H9 (cell line): ENCODE results near the gene IFT81. TPM values are rescaled to one million over a fixed set of nuclear protein-coding genes. Genes with fewer than 3 reads are reported as not detected.

Experiments
- DNase-seq: peaks from one replicate; pipeline ENCODE4 v3.0.0-alpha.2; 2017
- H2AFZ ChIP-seq: one replicate; pipeline ENCODE4 v1.6.1; 2013; ENCODE audit warnings: mild to moderate bottlenecking, low read length, control low read depth, moderate library complexity
- H2AK5ac ChIP-seq: 2 replicates; pipeline ENCODE4 v1.6.1; 2013; ENCODE audit warnings: low read length, control low read depth, mixed read lengths; ENCODE audit not compliant: insufficient read length
- H2BK120ac ChIP-seq: one replicate; pipeline ENCODE4 v1.6.1; 2013; ENCODE audit warnings: low read depth, mild to moderate bottlenecking, low read length, control low read depth, inconsistent platforms; ENCODE audit not compliant: poor library complexity, severe bottlenecking
- H2BK12ac ChIP-seq: 2 replicates; pipeline ENCODE4 v1.6.1; 2013; ENCODE audit warnings: low read length, control low read depth, mixed read lengths, low read depth; ENCODE audit not compliant: insufficient read length
- H2BK15ac ChIP-seq: 2 replicates; pipeline ENCODE4 v1.6.1; 2013; ENCODE audit warnings: low read depth, low read length, control low read depth
- H2BK20ac ChIP-seq: one replicate; pipeline ENCODE4 v1.6.1; 2013; ENCODE audit warnings: low read depth, mild to moderate bottlenecking, low read length, control low read depth, inconsistent platforms; ENCODE audit not compliant: poor library complexity, severe bottlenecking
- H2BK5ac ChIP-seq: 2 replicates; pipeline ENCODE4 v1.6.1; 2013; ENCODE audit warnings: low read length, control low read depth, mixed read lengths; ENCODE audit not compliant: insufficient read length
- H3K14ac ChIP-seq: 2 replicates; pipeline ENCODE4 v1.6.1; 2013; ENCODE audit warnings: low read length, control low read depth; ENCODE audit not compliant: insufficient read depth
- H3K18ac ChIP-seq: 2 replicates; pipeline ENCODE4 v1.6.1; 2013; ENCODE audit warnings: low read depth, mild to moderate bottlenecking, mixed read lengths, low read length, control low read depth; ENCODE audit not compliant: insufficient read length
- H3K23ac ChIP-seq: 2 replicates; pipeline ENCODE4 v1.6.1; 2013; ENCODE audit warnings: low read length, control low read depth, mixed read lengths, low read depth; ENCODE audit not compliant: insufficient read length
- H3K23me2 ChIP-seq: 2 replicates; pipeline ENCODE4 v1.6.1; 2013; ENCODE audit warnings: low read depth, mild to moderate bottlenecking, mixed read lengths, low read length, control low read depth; ENCODE audit not compliant: insufficient read length, poor library complexity, severe bottlenecking
- H3K27ac ChIP-seq: 2 replicates; pipeline ENCODE4 v1.5.1; 2013; ENCODE audit warnings: low read length, control low read depth, mixed read lengths, low read depth; ENCODE audit not compliant: insufficient read length
- H3K27me3 ChIP-seq: 2 replicates; pipeline ENCODE4 v1.6.1; 2013; ENCODE audit warnings: low read length, control low read depth, inconsistent platforms; ENCODE audit not compliant: insufficient read depth
- H3K4ac ChIP-seq: 2 replicates; pipeline ENCODE4 v1.6.1; 2013; ENCODE audit warnings: low read depth, mild to moderate bottlenecking, control low read depth, inconsistent platforms, low read length, moderate library complexity
- H3K4me1 ChIP-seq: 2 replicates; pipeline ENCODE4 v1.6.1; 2013; ENCODE audit warnings: low read length, control low read depth, inconsistent platforms; ENCODE audit not compliant: insufficient read depth
- H3K4me2 ChIP-seq: 2 replicates; pipeline ENCODE4 v1.6.1; 2013; ENCODE audit warnings: low read length, control low read depth, mixed read lengths; ENCODE audit not compliant: insufficient read length, insufficient read depth
- H3K56ac ChIP-seq: 2 replicates; pipeline ENCODE4 v1.6.1; 2013; ENCODE audit warnings: low read depth, mild to moderate bottlenecking, mixed read lengths, low read length, control low read depth; ENCODE audit not compliant: insufficient read length
- H3K79me1 ChIP-seq: 2 replicates; pipeline ENCODE4 v1.6.1; 2013; ENCODE audit warnings: low read depth, mild to moderate bottlenecking, moderate library complexity, low read length, control low read depth, inconsistent platforms; ENCODE audit not compliant: insufficient read depth, poor library complexity, severe bottlenecking
- H3K79me2 ChIP-seq: 2 replicates; pipeline ENCODE4 v1.6.1; 2013; ENCODE audit warnings: low read length, control low read depth, inconsistent platforms; ENCODE audit not compliant: insufficient read depth
- H3K9ac ChIP-seq: 2 replicates; pipeline ENCODE4 v1.6.1; 2013; ENCODE audit warnings: low read length, control low read depth, mixed read lengths; ENCODE audit not compliant: insufficient read length; ENCODE audit errors: extremely low read depth
- H3K9me3 ChIP-seq: one replicate; pipeline ENCODE4 v1.6.1; 2013; ENCODE audit warnings: low read depth, low read length, inconsistent platforms; ENCODE audit not compliant: control insufficient read depth
- H3T11ph ChIP-seq: one replicate; pipeline ENCODE4 v1.6.1; 2013; ENCODE audit warnings: mild to moderate bottlenecking, low read length, control low read depth, inconsistent platforms
- H4K20me1 ChIP-seq: one replicate; pipeline ENCODE4 v1.6.1; 2013; ENCODE audit not compliant: control insufficient read depth, insufficient read length, insufficient read depth
- H4K5ac ChIP-seq: 2 replicates; pipeline ENCODE4 v1.6.1; 2013; ENCODE audit warnings: low read depth, mild to moderate bottlenecking, mixed read lengths, low read length, control low read depth; ENCODE audit not compliant: insufficient read length
- H4K8ac ChIP-seq: replicated peaks from 2 replicates; pipeline ENCODE4 v1.6.1; 2013; ENCODE audit warnings: low read length, control low read depth, mixed read lengths, low read depth; ENCODE audit not compliant: insufficient read length
- H4K91ac ChIP-seq: 2 replicates; pipeline ENCODE4 v1.6.1; 2013; ENCODE audit warnings: low read depth, mild to moderate bottlenecking, moderate library complexity, mixed read lengths, low read length, control low read depth; ENCODE audit not compliant: insufficient read length
- H3K27ac Mint-ChIP-seq, 3 experiments: 2 replicates in 2 of 3; 3 replicates in 1 of 3; pipeline ENCODE4 v1.8.0; 2020 to 2021; ENCODE audit warnings: mixed read lengths in 3 of 3, mild to moderate bottlenecking in 1 of 3, moderate library complexity in 1 of 3
- H3K27me3 Mint-ChIP-seq: 2 replicates; pipeline ENCODE4 v1.8.0; 2021; ENCODE audit warnings: low read depth, mild to moderate bottlenecking, moderate library complexity, mixed read lengths
- H3K36me3 Mint-ChIP-seq, 3 experiments: 2 replicates in 2 of 3; 3 replicates in 1 of 3; pipeline ENCODE4 v1.8.0; 2020 to 2021; ENCODE audit warnings: low read depth in 3 of 3, mixed read lengths in 3 of 3; ENCODE audit not compliant: insufficient read depth in 1 of 3
- H3K4me1 Mint-ChIP-seq, 2 experiments: 2 replicates each; pipeline ENCODE4 v1.8.0; 2020; ENCODE audit warnings: mixed read lengths in 2 of 2
- H3K4me3 Mint-ChIP-seq, 2 experiments: 2 replicates in 1 of 2; 3 replicates in 1 of 2; pipeline ENCODE4 v1.8.0; 2020 to 2021; ENCODE audit warnings: mild to moderate bottlenecking in 2 of 2, mixed read lengths in 2 of 2, moderate library complexity in 1 of 2
- H3K9me3 Mint-ChIP-seq, 2 experiments: 2 replicates in 1 of 2; 3 replicates in 1 of 2; pipeline ENCODE4 v1.8.0; 2020; ENCODE audit warnings: mild to moderate bottlenecking in 2 of 2, mixed read lengths in 2 of 2, moderate library complexity in 1 of 2
- WGBS: extraction: QIAGEN DNeasy Blood & Tissue Kit; methylation state at CpG from one replicate; pipeline ENCODE4 v1.1.7; 2013; ENCODE audit warnings: missing lambda C conversion rate, low lambda C conversion rate, mixed read lengths; ENCODE audit not compliant: insufficient read length; ENCODE audit errors: extremely low coverage; 5-methylcytosine and 5-hydroxymethylcytosine counted together
- total RNA-seq: library from RNA; stranded (reverse); gene quantifications from 2 replicates; pipeline ENCODE4 v1.2.1, GENCODE V29; 2021
- TF ChIP-seq, protein P1 (sequence below): fragments of 200-600 bp; sonication (generic); conservative IDR thresholded peaks from 3 replicates; pipeline ENCODE4 v1.8.0; 2021; ENCODE audit warnings: antibody characterized with exemption, mild to moderate bottlenecking

The IFT81 gene
- total RNA-seq, 1 experiment from 2014 or later, result 9.3 TPM

GRCh38 chr12:110093631-110094311 lies 30.4 kb upstream of the IFT81 start:
- H2BK15ac ChIP-seq, result no peak overlapping the region

More at GRCh38 chr12:110093631-110094311, 30.4 kb upstream of the IFT81 start:
- H3K27ac ChIP-seq, result no peak overlapping the region
- no peak overlapping the region for H3K27ac Mint-ChIP-seq
- H3K14ac ChIP-seq, result no peak overlapping the region
- H3K79me1 ChIP-seq, result no peaks in the 10 kb centered on the region
- no peak overlapping the region for H2AK5ac ChIP-seq
- H3K56ac ChIP-seq, result no peak overlapping the region
- H2BK5ac ChIP-seq, result no peak overlapping the region
- no peak overlapping the region for H3T11ph ChIP-seq
- H3K18ac ChIP-seq, result no peak overlapping the region
- no peak overlapping the region for H2BK20ac ChIP-seq
- no peaks in the 10 kb centered on the region for H3K79me2 ChIP-seq
- H3K9me3 ChIP-seq, result no peaks in the 10 kb centered on the region
- no peak overlapping the region for H2BK120ac ChIP-seq
- H3K4me1 Mint-ChIP-seq, result no peaks in the 10 kb centered on the region
- H4K20me1 ChIP-seq, result no peaks in the 10 kb centered on the region
- WGBS, result no CpG with 5 or more reads among the region's 7 CpGs
- no peak overlapping the region for H4K8ac ChIP-seq
- H3K4me1 ChIP-seq, result no peaks in the 10 kb centered on the region
- H3K36me3 Mint-ChIP-seq, result no peaks in the 10 kb centered on the region
- H2AFZ ChIP-seq, result no peak overlapping the region
- H3K9me3 Mint-ChIP-seq, result no peaks in the 10 kb centered on the region
- peaks cover 32% of the 10 kb centered on the region for H3K27me3 Mint-ChIP-seq
- H2BK12ac ChIP-seq, result no peak overlapping the region
- H3K23ac ChIP-seq, result no peak overlapping the region
- H3K4ac ChIP-seq, result no peak overlapping the region
- H3K4me2 ChIP-seq, result no peak overlapping the region
- H3K27me3 ChIP-seq, result no peaks in the 10 kb centered on the region
- no peak overlapping the region for H3K4me3 Mint-ChIP-seq
- TF ChIP-seq, protein P1, sequence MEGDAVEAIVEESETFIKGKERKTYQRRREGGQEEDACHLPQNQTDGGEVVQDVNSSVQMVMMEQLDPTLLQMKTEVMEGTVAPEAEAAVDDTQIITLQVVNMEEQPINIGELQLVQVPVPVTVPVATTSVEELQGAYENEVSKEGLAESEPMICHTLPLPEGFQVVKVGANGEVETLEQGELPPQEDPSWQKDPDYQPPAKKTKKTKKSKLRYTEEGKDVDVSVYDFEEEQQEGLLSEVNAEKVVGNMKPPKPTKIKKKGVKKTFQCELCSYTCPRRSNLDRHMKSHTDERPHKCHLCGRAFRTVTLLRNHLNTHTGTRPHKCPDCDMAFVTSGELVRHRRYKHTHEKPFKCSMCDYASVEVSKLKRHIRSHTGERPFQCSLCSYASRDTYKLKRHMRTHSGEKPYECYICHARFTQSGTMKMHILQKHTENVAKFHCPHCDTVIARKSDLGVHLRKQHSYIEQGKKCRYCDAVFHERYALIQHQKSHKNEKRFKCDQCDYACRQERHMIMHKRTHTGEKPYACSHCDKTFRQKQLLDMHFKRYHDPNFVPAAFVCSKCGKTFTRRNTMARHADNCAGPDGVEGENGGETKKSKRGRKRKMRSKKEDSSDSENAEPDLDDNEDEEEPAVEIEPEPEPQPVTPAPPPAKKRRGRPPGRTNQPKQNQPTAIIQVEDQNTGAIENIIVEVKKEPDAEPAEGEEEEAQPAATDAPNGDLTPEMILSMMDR, result no peak
- DNase-seq, result no peak
- no peak overlapping the region for H4K5ac ChIP-seq
- no peak overlapping the region for H3K9ac ChIP-seq
- no peaks in the 10 kb centered on the region for H3K23me2 ChIP-seq
- no peak overlapping the region for H4K91ac ChIP-seq
